H9 (cell line): ENCODE data around the gene LAMA5. TPM values are rescaled to one million over a fixed set of nuclear protein-coding genes. Genes with fewer than 3 reads are reported as not detected.

Source experiments
- DNase-seq: peaks from one replicate; pipeline ENCODE4 v3.0.0-alpha.2; 2017
- H2AFZ ChIP-seq: one replicate; pipeline ENCODE4 v1.6.1; 2013; ENCODE audit warnings: mild to moderate bottlenecking, low read length, control low read depth, moderate library complexity
- H2AK5ac ChIP-seq: 2 replicates; pipeline ENCODE4 v1.6.1; 2013; ENCODE audit warnings: low read length, control low read depth, mixed read lengths; ENCODE audit not compliant: insufficient read length
- H2BK120ac ChIP-seq: one replicate; pipeline ENCODE4 v1.6.1; 2013; ENCODE audit warnings: low read depth, mild to moderate bottlenecking, low read length, control low read depth, inconsistent platforms; ENCODE audit not compliant: poor library complexity, severe bottlenecking
- H2BK12ac ChIP-seq: 2 replicates; pipeline ENCODE4 v1.6.1; 2013; ENCODE audit warnings: low read length, control low read depth, mixed read lengths, low read depth; ENCODE audit not compliant: insufficient read length
- H2BK15ac ChIP-seq: 2 replicates; pipeline ENCODE4 v1.6.1; 2013; ENCODE audit warnings: low read depth, low read length, control low read depth
- H2BK20ac ChIP-seq: one replicate; pipeline ENCODE4 v1.6.1; 2013; ENCODE audit warnings: low read depth, mild to moderate bottlenecking, low read length, control low read depth, inconsistent platforms; ENCODE audit not compliant: poor library complexity, severe bottlenecking
- H2BK5ac ChIP-seq: 2 replicates; pipeline ENCODE4 v1.6.1; 2013; ENCODE audit warnings: low read length, control low read depth, mixed read lengths; ENCODE audit not compliant: insufficient read length
- H3K14ac ChIP-seq: 2 replicates; pipeline ENCODE4 v1.6.1; 2013; ENCODE audit warnings: low read length, control low read depth; ENCODE audit not compliant: insufficient read depth
- H3K18ac ChIP-seq: 2 replicates; pipeline ENCODE4 v1.6.1; 2013; ENCODE audit warnings: low read depth, mild to moderate bottlenecking, mixed read lengths, low read length, control low read depth; ENCODE audit not compliant: insufficient read length
- H3K23ac ChIP-seq: 2 replicates; pipeline ENCODE4 v1.6.1; 2013; ENCODE audit warnings: low read length, control low read depth, mixed read lengths, low read depth; ENCODE audit not compliant: insufficient read length
- H3K23me2 ChIP-seq: 2 replicates; pipeline ENCODE4 v1.6.1; 2013; ENCODE audit warnings: low read depth, mild to moderate bottlenecking, mixed read lengths, low read length, control low read depth; ENCODE audit not compliant: insufficient read length, poor library complexity, severe bottlenecking
- H3K27ac ChIP-seq: 2 replicates; pipeline ENCODE4 v1.5.1; 2013; ENCODE audit warnings: low read length, control low read depth, mixed read lengths, low read depth; ENCODE audit not compliant: insufficient read length
- H3K27me3 ChIP-seq: 2 replicates; pipeline ENCODE4 v1.6.1; 2013; ENCODE audit warnings: low read length, control low read depth, inconsistent platforms; ENCODE audit not compliant: insufficient read depth
- H3K4ac ChIP-seq: 2 replicates; pipeline ENCODE4 v1.6.1; 2013; ENCODE audit warnings: low read depth, mild to moderate bottlenecking, control low read depth, inconsistent platforms, low read length, moderate library complexity
- H3K4me1 ChIP-seq: 2 replicates; pipeline ENCODE4 v1.6.1; 2013; ENCODE audit warnings: low read length, control low read depth, inconsistent platforms; ENCODE audit not compliant: insufficient read depth
- H3K4me2 ChIP-seq: 2 replicates; pipeline ENCODE4 v1.6.1; 2013; ENCODE audit warnings: low read length, control low read depth, mixed read lengths; ENCODE audit not compliant: insufficient read length, insufficient read depth
- H3K56ac ChIP-seq: 2 replicates; pipeline ENCODE4 v1.6.1; 2013; ENCODE audit warnings: low read depth, mild to moderate bottlenecking, mixed read lengths, low read length, control low read depth; ENCODE audit not compliant: insufficient read length
- H3K79me1 ChIP-seq: 2 replicates; pipeline ENCODE4 v1.6.1; 2013; ENCODE audit warnings: low read depth, mild to moderate bottlenecking, moderate library complexity, low read length, control low read depth, inconsistent platforms; ENCODE audit not compliant: insufficient read depth, poor library complexity, severe bottlenecking
- H3K79me2 ChIP-seq: 2 replicates; pipeline ENCODE4 v1.6.1; 2013; ENCODE audit warnings: low read length, control low read depth, inconsistent platforms; ENCODE audit not compliant: insufficient read depth
- H3K9ac ChIP-seq: 2 replicates; pipeline ENCODE4 v1.6.1; 2013; ENCODE audit warnings: low read length, control low read depth, mixed read lengths; ENCODE audit not compliant: insufficient read length; ENCODE audit errors: extremely low read depth
- H3K9me3 ChIP-seq: one replicate; pipeline ENCODE4 v1.6.1; 2013; ENCODE audit warnings: low read depth, low read length, inconsistent platforms; ENCODE audit not compliant: control insufficient read depth
- H3T11ph ChIP-seq: one replicate; pipeline ENCODE4 v1.6.1; 2013; ENCODE audit warnings: mild to moderate bottlenecking, low read length, control low read depth, inconsistent platforms
- H4K20me1 ChIP-seq: one replicate; pipeline ENCODE4 v1.6.1; 2013; ENCODE audit not compliant: control insufficient read depth, insufficient read length, insufficient read depth
- H4K5ac ChIP-seq: 2 replicates; pipeline ENCODE4 v1.6.1; 2013; ENCODE audit warnings: low read depth, mild to moderate bottlenecking, mixed read lengths, low read length, control low read depth; ENCODE audit not compliant: insufficient read length
- H4K8ac ChIP-seq: replicated peaks from 2 replicates; pipeline ENCODE4 v1.6.1; 2013; ENCODE audit warnings: low read length, control low read depth, mixed read lengths, low read depth; ENCODE audit not compliant: insufficient read length
- H4K91ac ChIP-seq: 2 replicates; pipeline ENCODE4 v1.6.1; 2013; ENCODE audit warnings: low read depth, mild to moderate bottlenecking, moderate library complexity, mixed read lengths, low read length, control low read depth; ENCODE audit not compliant: insufficient read length
- H3K27ac Mint-ChIP-seq, 3 experiments: 2 replicates in 2 of 3; 3 replicates in 1 of 3; pipeline ENCODE4 v1.8.0; 2020 to 2021; ENCODE audit warnings: mixed read lengths in 3 of 3, mild to moderate bottlenecking in 1 of 3, moderate library complexity in 1 of 3
- H3K27me3 Mint-ChIP-seq: 2 replicates; pipeline ENCODE4 v1.8.0; 2021; ENCODE audit warnings: low read depth, mild to moderate bottlenecking, moderate library complexity, mixed read lengths
- H3K36me3 Mint-ChIP-seq, 3 experiments: 2 replicates in 2 of 3; 3 replicates in 1 of 3; pipeline ENCODE4 v1.8.0; 2020 to 2021; ENCODE audit warnings: low read depth in 3 of 3, mixed read lengths in 3 of 3; ENCODE audit not compliant: insufficient read depth in 1 of 3
- H3K4me1 Mint-ChIP-seq, 2 experiments: 2 replicates each; pipeline ENCODE4 v1.8.0; 2020; ENCODE audit warnings: mixed read lengths in 2 of 2
- H3K4me3 Mint-ChIP-seq, 2 experiments: 2 replicates in 1 of 2; 3 replicates in 1 of 2; pipeline ENCODE4 v1.8.0; 2020 to 2021; ENCODE audit warnings: mild to moderate bottlenecking in 2 of 2, mixed read lengths in 2 of 2, moderate library complexity in 1 of 2
- H3K9me3 Mint-ChIP-seq, 2 experiments: 2 replicates in 1 of 2; 3 replicates in 1 of 2; pipeline ENCODE4 v1.8.0; 2020; ENCODE audit warnings: mild to moderate bottlenecking in 2 of 2, mixed read lengths in 2 of 2, moderate library complexity in 1 of 2
- CTCF ChIP-seq: fragments of 200-600 bp; sonication (generic); conservative IDR thresholded peaks from 3 replicates; pipeline ENCODE4 v1.8.0; 2021; ENCODE audit warnings: antibody characterized with exemption, mild to moderate bottlenecking
- WGBS: extraction: QIAGEN DNeasy Blood & Tissue Kit; methylation state at CpG from one replicate; pipeline ENCODE4 v1.1.7; 2013; ENCODE audit warnings: missing lambda C conversion rate, low lambda C conversion rate, mixed read lengths; ENCODE audit not compliant: insufficient read length; ENCODE audit errors: extremely low coverage; 5-methylcytosine and 5-hydroxymethylcytosine counted together
- total RNA-seq: library from RNA; stranded (reverse); gene quantifications from 2 replicates; pipeline ENCODE4 v1.2.1, GENCODE V29; 2021

Gene LAMA5
- total RNA-seq, 1 experiment from 2014 or later, result 200 TPM

GRCh38 chr20:62291251-62292066, 75.7 kb downstream of the LAMA5 start:
- Histone ChIP-seq H3K18ac (no peak overlapping the region), H3K23me2 (no peaks in the 10 kb centered on the region), H2BK120ac (no peak overlapping the region), H3K4me1 (no peaks in the 10 kb centered on the region), H3K9me3 (no peaks in the 10 kb centered on the region), H3K4ac (no peak overlapping the region), H4K20me1 (peaks cover 3% of the 10 kb centered on the region), H4K8ac (no peak overlapping the region), H3K14ac (no peak overlapping the region), H3T11ph (no peak overlapping the region), H2AK5ac (no peak overlapping the region), H3K4me2 (no peak overlapping the region), H3K9ac (no peak overlapping the region), H2BK20ac (no peak overlapping the region), H2AFZ (no peak overlapping the region), H3K79me2 (no peaks in the 10 kb centered on the region), H3K27me3 (no peaks in the 10 kb centered on the region), H4K5ac (no peak overlapping the region), H3K79me1 (no peaks in the 10 kb centered on the region), H4K91ac (no peak overlapping the region), H2BK12ac (no peak overlapping the region), H2BK15ac (no peak overlapping the region), H2BK5ac (no peak overlapping the region), H3K27ac (no peak overlapping the region), H3K23ac (no peak overlapping the region), H3K56ac (no peak overlapping the region)
- Mint-ChIP-seq H3K27ac (peak overlapping the region in 2 of 3 experiments; percentile 15 to 61; a peak in 2 of 7 replicates), H3K9me3 (no peaks in the 10 kb centered on the region; a peak in 1 of 5 replicates), H3K36me3 (peaks cover 10 to 59% (median 41%) of the 10 kb centered on the region in 3 experiments; a peak in 6 of 7 replicates), H3K27me3 (no peaks in the 10 kb centered on the region; the same call in 1 of the 2 replicates), H3K4me3 (no peak overlapping the region), H3K4me1 (no peaks in the 10 kb centered on the region)
- DNase-seq, result no peak
- TF ChIP-seq CTCF, result no peak
- no CpG with 5 or more reads among the region's 29 CpGs for WGBS
